ENCODE data around the gene IMMP2L.

The IMMP2L gene

GRCh38 chr7:110786328-110786965 is 775.8 kb downstream of the IMMP2L start:
- no peak overlapping the region for H2AFZ ChIP-seq (ENCODE audit: low read depth, low read length)
- no peak overlapping the region for H3K27ac ChIP-seq (ENCODE audit: low read length)
- H3K4me1 ChIP-seq (ENCODE audit: insufficient read depth, low read length) = no peaks in the 10 kb centered on the region
- no peak for ATAC-seq (ENCODE audit: insufficient read depth, low read depth)
- H3K9me3 ChIP-seq (ENCODE audit: insufficient read depth, low read length, severe bottlenecking) = no peaks in the 10 kb centered on the region
- no peaks in the 10 kb centered on the region for H4K20me1 ChIP-seq (ENCODE audit: insufficient read depth, low read length)
- no peak overlapping the region for H3K9ac ChIP-seq (ENCODE audit: low read depth, low read length)
- no peaks in the 10 kb centered on the region for H3K36me3 ChIP-seq (ENCODE audit: insufficient read depth, low read length)
- no peak overlapping the region for H3K4me3 ChIP-seq (ENCODE audit: low read depth in 1 of 2, low read length in 2 of 2)
- H3K4me2 ChIP-seq (ENCODE audit: insufficient read depth, low read length) = no peak overlapping the region
- no peak for TF ChIP-seq EZH2 (IDR thresholded peaks at IDR 0.05; ENCODE audit: borderline replicate concordance, low read depth, low read length, severe bottlenecking)
- TF ChIP-seq CTCF (IDR thresholded peaks at IDR 0.05; ENCODE audit: borderline replicate concordance, extremely low read depth, low read length, poor library complexity, severe bottlenecking) = no peak
- H3K79me2 ChIP-seq (ENCODE audit: insufficient read depth, low read length) = no peaks in the 10 kb centered on the region
- DNase-seq = no peak
- no peaks in the 10 kb centered on the region for H3K27me3 ChIP-seq (ENCODE audit: insufficient read depth, low read length, poor library complexity)

GRCh38 chr7:110784749-110785148 is 777.5 kb downstream of the IMMP2L start:
- Histone ChIP-seq H3K4me1 (ENCODE audit: insufficient read depth, low read length) (no peaks in the 10 kb centered on the region), H3K27me3 (ENCODE audit: insufficient read depth, low read length, poor library complexity) (no peaks in the 10 kb centered on the region), H3K9me3 (ENCODE audit: insufficient read depth, low read length, severe bottlenecking) (no peaks in the 10 kb centered on the region), H3K4me3 (ENCODE audit: low read depth in 1 of 2, low read length in 2 of 2) (no peak overlapping the region), H2AFZ (ENCODE audit: low read depth, low read length) (no peak overlapping the region), H3K36me3 (ENCODE audit: insufficient read depth, low read length) (no peaks in the 10 kb centered on the region), H3K27ac (ENCODE audit: low read length) (no peak overlapping the region), H3K79me2 (ENCODE audit: insufficient read depth, low read length) (no peaks in the 10 kb centered on the region), H3K4me2 (ENCODE audit: insufficient read depth, low read length) (no peak overlapping the region), H3K9ac (ENCODE audit: low read depth, low read length) (no peak overlapping the region), H4K20me1 (ENCODE audit: insufficient read depth, low read length) (no peaks in the 10 kb centered on the region)
- no peak for ATAC-seq (ENCODE audit: insufficient read depth, low read depth)
- DNase-seq = no peak
- no peak for TF ChIP-seq EZH2 (IDR thresholded peaks at IDR 0.05; ENCODE audit: borderline replicate concordance, low read depth, low read length, severe bottlenecking)
- no peak for TF ChIP-seq CTCF (IDR thresholded peaks at IDR 0.05; ENCODE audit: borderline replicate concordance, extremely low read depth, low read length, poor library complexity, severe bottlenecking)

- H3K4me1 ChIP-seq (ENCODE audit: insufficient read depth, low read length) = no peaks in the 10 kb centered on the region
- H3K4me3 ChIP-seq (ENCODE audit: low read depth in 1 of 2, low read length in 2 of 2) = no peak overlapping the region
- H4K20me1 ChIP-seq (ENCODE audit: insufficient read depth, low read length) = no peaks in the 10 kb centered on the region
- H3K27ac ChIP-seq (ENCODE audit: low read length) = no peak overlapping the region
- TF ChIP-seq CTCF (IDR thresholded peaks at IDR 0.05; ENCODE audit: borderline replicate concordance, extremely low read depth, low read length, poor library complexity, severe bottlenecking) (no peak), EZH2 (IDR thresholded peaks at IDR 0.05; ENCODE audit: borderline replicate concordance, low read depth, low read length, severe bottlenecking) (no peak)
- ATAC-seq (ENCODE audit: insufficient read depth, low read depth) = no peak
- H3K79me2 ChIP-seq (ENCODE audit: insufficient read depth, low read length) = no peaks in the 10 kb centered on the region
- H3K9me3 ChIP-seq (ENCODE audit: insufficient read depth, low read length, severe bottlenecking) = no peaks in the 10 kb centered on the region
- H3K27me3 ChIP-seq (ENCODE audit: insufficient read depth, low read length, poor library complexity) = no peaks in the 10 kb centered on the region
- DNase-seq = no peak
- H3K36me3 ChIP-seq (ENCODE audit: insufficient read depth, low read length) = no peaks in the 10 kb centered on the region
- no peak overlapping the region for H2AFZ ChIP-seq (ENCODE audit: low read depth, low read length)
- no peak overlapping the region for H3K9ac ChIP-seq (ENCODE audit: low read depth, low read length)
- H3K4me2 ChIP-seq (ENCODE audit: insufficient read depth, low read length) = no peak overlapping the region
These were observed 781.6 kb downstream of the IMMP2L start for GRCh38 chr7:110780712-110781111.
